Measurements from ENCODE around the gene SORCS1.

GRCh38 chr10:106542461-106542860 is 622.0 kb downstream of the SORCS1 start:
- no peak for TF ChIP-seq CTCF (IDR thresholded peaks at IDR 0.05; ENCODE audit: poor library complexity)
- TF ChIP-seq EZH2phosphoT487 (IDR thresholded peaks at IDR 0.05; ENCODE audit: low read depth, severe bottlenecking, unreplicated experiment), result no peak
- TF ChIP-seq EZH2 (IDR thresholded peaks at IDR 0.05; ENCODE audit: borderline replicate concordance), result no peak
